Adrenal gland (tissue), 5 donors: ENCODE data around the gene SEMA4G.

ENCODE experiments used
- POLR2A ChIP-seq, 2 donors: fragments of 450-650 bp; IDR thresholded peaks; one replicate each; pipeline ENCODE4 v1.6.1; 2017; ENCODE audit warnings: antibody characterized with exemption in 2 of 2, mild to moderate bottlenecking in 2 of 2, moderate library complexity in 1 of 2
- TF ChIP-seq, protein P1 (sequence below), 6 experiments: fragments of 450-650 bp in 4 of 6; fragments of 200-600 bp in 2 of 6; sonication (generic) in 1 of 6; IDR thresholded peaks; 1 replicate in 5 of 6; 2 replicates in 1 of 6; pipeline versions ENCODE4 v1.5.1 to v1.8.0; 2016 to 2021; ENCODE audit warnings: antibody characterized with exemption in 6 of 6, mild to moderate bottlenecking in 2 of 6, moderate library complexity in 1 of 6
- donor health status: DM: no; HTN: no; CAD: no.

GRCh38 chr10:100976906-100977305, 7.6 kb downstream of the SEMA4G start:
- TF ChIP-seq, protein P1, sequence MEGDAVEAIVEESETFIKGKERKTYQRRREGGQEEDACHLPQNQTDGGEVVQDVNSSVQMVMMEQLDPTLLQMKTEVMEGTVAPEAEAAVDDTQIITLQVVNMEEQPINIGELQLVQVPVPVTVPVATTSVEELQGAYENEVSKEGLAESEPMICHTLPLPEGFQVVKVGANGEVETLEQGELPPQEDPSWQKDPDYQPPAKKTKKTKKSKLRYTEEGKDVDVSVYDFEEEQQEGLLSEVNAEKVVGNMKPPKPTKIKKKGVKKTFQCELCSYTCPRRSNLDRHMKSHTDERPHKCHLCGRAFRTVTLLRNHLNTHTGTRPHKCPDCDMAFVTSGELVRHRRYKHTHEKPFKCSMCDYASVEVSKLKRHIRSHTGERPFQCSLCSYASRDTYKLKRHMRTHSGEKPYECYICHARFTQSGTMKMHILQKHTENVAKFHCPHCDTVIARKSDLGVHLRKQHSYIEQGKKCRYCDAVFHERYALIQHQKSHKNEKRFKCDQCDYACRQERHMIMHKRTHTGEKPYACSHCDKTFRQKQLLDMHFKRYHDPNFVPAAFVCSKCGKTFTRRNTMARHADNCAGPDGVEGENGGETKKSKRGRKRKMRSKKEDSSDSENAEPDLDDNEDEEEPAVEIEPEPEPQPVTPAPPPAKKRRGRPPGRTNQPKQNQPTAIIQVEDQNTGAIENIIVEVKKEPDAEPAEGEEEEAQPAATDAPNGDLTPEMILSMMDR (IDR thresholded peaks at IDR 0.05), result no peak
- TF ChIP-seq POLR2A (IDR thresholded peaks at IDR 0.05), result no peak
